ENCODE data around the gene MUC16. TPM values are rescaled to one million over a fixed set of nuclear protein-coding genes. Genes with fewer than 3 reads are reported as not detected.
"Not testable (repeated sequence)": the region's sequence is repeated elsewhere in the genome, so short reads cannot be mapped to it uniquely, and the experiment has no call there.

MUC16 gene
- total RNA-seq (ENCODE audit: low replicate concordance) = 119 and 342 TPM in 2 replicates
- long read RNA-seq, partial matches to known transcripts = 103 of 131 reads
- long read RNA-seq, other reads (novel, unspliced or antisense) = 28 of 131 reads

DNA sequence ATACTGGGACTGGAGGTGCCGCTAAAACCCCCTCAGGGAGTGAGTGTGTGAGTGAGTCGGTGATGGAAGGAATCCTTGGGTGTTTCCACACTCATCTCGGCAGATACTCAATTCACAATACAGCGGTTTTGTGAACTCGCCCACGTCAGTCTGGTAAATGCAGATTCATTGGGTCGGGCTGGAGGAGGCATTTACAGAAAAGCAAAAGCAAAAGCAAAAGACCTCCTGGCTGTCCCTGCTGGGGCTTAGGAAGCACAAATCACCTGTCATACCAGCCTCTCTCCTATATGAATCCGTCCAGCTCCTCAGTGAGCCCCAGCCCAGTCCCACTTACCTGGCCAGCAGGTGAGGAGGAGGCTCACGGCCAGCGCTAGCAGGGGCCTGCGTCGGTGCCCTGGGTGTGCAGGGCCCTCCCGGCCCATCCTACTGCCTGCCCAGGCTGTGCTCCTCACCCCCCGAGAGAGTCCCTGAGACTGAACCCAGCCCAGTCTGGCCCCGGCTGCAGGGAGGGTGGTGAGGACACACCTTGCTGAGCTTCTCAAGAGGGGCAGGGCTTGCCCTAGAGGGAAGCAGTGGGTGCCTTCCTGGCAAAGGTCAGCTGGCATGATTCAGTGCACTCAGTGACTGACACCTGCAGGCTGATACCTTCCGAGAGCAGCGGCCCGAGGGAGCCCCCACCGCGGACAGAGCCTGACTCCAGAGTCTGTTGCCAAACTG lies at the start of gene MUC16:
MUC16 (minus strand) TSS at position 475 of the 717 bp plus-strand sequence.
- peak within 1 kb of the TSS; percentile 90 for H3K4me3 Mint-ChIP-seq
- no peaks in the 10 kb centered on the region for H3K9me3 Mint-ChIP-seq
- DNase-seq (ENCODE audit: extremely low spot score, unreplicated experiment) = no peak
- peak within 1 kb of the TSS; percentile 94 for H3K27ac Mint-ChIP-seq
- H3K36me3 Mint-ChIP-seq = no peaks in the 10 kb centered on the region
- peaks cover 4% of the 10 kb centered on the region for H3K4me1 Mint-ChIP-seq (ENCODE audit: unreplicated experiment)
- TF ChIP-seq, protein P1, sequence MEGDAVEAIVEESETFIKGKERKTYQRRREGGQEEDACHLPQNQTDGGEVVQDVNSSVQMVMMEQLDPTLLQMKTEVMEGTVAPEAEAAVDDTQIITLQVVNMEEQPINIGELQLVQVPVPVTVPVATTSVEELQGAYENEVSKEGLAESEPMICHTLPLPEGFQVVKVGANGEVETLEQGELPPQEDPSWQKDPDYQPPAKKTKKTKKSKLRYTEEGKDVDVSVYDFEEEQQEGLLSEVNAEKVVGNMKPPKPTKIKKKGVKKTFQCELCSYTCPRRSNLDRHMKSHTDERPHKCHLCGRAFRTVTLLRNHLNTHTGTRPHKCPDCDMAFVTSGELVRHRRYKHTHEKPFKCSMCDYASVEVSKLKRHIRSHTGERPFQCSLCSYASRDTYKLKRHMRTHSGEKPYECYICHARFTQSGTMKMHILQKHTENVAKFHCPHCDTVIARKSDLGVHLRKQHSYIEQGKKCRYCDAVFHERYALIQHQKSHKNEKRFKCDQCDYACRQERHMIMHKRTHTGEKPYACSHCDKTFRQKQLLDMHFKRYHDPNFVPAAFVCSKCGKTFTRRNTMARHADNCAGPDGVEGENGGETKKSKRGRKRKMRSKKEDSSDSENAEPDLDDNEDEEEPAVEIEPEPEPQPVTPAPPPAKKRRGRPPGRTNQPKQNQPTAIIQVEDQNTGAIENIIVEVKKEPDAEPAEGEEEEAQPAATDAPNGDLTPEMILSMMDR (conservative IDR thresholded peaks at IDR 0.05) = no peak
- no peaks in the 10 kb centered on the region for H3K27me3 Mint-ChIP-seq

DNA sequence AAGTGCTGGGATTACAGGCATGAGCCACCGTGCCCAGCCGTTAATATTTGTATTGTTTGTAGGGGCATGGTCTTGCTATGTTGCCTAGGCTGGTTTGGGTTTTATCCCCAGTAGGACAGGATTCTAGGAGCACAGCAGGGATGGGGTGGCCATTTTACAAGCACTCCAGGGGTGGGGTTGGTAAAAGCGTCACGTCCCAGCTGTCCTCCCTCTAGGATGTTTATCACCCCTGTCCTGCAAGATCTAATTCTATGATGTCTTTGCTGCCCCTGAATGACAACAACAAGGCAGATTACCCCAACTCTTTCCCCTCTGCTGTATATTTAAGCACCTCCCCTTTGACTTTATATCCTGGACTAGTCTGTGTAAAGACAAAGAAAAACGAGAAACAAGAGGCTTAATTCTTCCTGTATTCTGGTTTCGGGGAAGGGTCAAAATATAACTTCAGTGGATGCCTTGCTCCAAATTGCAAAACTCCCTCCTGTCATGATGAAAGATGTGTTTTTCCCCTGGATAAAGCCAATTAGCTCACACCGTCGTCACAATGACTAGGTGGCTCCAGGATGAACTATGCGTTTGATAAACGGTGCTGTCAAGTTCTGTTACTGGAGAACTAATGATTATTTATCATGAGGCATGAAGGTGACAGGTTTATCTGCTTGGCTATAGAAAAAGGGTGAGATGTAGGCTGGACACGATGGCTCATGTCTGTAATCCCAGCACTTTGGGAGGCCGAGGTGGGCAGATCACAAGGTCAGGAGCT lies 48.9 kb upstream of the MUC16 start:
- DNase-seq (ENCODE audit: extremely low spot score, unreplicated experiment) = no peak
- peak overlapping the region; percentile 34 for H3K4me3 Mint-ChIP-seq
- H3K27me3 Mint-ChIP-seq = peaks cover 3% of the 10 kb centered on the region
- no peaks in the 10 kb centered on the region for H3K9me3 Mint-ChIP-seq
- TF ChIP-seq, protein P1 (conservative IDR thresholded peaks at IDR 0.05) = no peak
- H3K36me3 Mint-ChIP-seq = no peaks in the 10 kb centered on the region
- H3K4me1 Mint-ChIP-seq (ENCODE audit: unreplicated experiment) = peaks cover 7% of the 10 kb centered on the region
- H3K27ac Mint-ChIP-seq = peak overlapping the region; percentile 98

DNA sequence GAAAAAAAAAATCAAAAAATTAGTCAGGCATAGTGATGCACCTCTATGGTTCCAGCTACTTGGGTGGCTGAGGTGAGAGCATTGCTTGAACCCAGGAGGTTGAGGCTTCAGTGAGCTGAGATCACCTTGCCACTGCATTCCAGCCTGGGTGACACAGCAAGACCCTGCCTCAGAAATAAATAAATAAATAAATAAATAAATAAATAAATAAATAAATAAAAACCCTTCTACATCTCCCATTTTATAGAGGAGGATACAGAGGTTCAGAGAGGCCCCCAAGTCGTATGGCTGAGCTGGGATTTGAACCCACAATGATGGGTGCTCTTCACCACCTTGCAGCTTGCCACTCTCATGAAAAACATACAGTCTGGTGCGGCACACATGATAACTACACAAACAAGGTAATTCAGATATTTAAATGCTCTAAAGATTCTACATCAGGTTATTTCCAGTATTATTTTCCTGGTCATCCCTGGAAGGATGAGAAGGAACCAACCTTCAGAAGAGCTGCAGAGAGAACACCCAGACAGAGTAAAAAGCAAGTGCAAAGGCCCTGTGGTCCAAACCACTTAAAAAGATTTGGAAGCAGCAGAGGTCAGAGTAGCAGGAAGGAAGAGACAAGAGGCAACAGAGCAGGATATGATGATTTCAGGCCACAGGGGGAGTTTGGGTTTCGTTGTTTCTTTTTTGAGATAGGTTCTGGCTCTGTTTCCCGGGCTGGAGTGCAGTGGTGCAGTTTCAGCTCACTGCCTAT lies 47.5 kb upstream of the MUC16 start:
- Mint-ChIP-seq H3K27ac (peak overlapping the region; percentile 81), H3K9me3 (no peaks in the 10 kb centered on the region), H3K4me3 (no peak overlapping the region), H3K4me1 (ENCODE audit: unreplicated experiment) (peaks cover 7% of the 10 kb centered on the region), H3K27me3 (peaks cover 7% of the 10 kb centered on the region), H3K36me3 (no peaks in the 10 kb centered on the region)
- no peak for DNase-seq (ENCODE audit: extremely low spot score, unreplicated experiment)
- TF ChIP-seq, protein P1 (conservative IDR thresholded peaks at IDR 0.05) = no peak

DNA sequence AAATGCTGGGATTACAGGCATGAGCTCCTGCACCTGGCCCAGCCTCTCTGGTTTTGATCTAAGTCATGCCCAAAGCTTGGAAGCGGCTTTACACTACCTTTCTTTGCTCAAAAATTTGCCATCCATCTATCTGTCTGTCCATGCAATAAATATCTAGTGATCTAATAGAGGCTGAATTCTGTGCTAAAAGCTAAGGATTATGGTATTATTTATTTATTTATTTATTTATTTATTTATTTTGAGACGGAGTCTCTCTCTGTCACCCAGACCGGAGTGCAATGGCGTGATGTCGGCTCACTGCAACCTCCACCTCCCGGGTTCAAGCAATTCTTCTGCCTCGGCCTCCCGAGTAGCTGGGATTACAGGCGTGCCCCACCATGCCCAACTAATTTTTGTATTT lies 45.9 kb upstream of the MUC16 start:
- H3K36me3 Mint-ChIP-seq; DNase-seq (ENCODE audit: extremely low spot score, unreplicated experiment); H3K4me3 Mint-ChIP-seq; H3K27ac Mint-ChIP-seq; H3K27me3 Mint-ChIP-seq; H3K9me3 Mint-ChIP-seq; H3K4me1 Mint-ChIP-seq (ENCODE audit: unreplicated experiment): not testable (repeated sequence)

DNA sequence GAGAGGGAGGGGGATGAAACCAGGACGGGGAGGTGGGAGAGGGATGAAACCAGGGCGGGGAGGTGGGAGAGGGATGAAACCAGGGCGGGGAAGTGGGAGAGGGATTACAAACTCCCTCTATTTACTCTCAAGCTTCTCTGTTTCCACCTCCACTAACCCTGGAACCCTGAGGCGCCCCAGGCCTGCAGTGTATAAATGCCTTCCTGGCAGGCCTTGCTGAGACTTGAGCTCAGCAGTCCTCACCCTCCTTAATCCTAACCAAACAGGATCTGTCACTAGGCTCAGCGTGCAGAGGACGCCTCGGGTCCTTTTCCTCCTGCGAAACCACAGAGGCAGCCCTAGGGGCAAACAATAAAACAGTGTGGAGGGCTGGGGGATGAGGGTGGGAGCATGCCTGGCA lies 44.6 kb upstream of the MUC16 start:
- peak overlapping the region; percentile 99 for H3K27ac Mint-ChIP-seq
- H3K9me3 Mint-ChIP-seq = no peaks in the 10 kb centered on the region

More for the DNA sequence above, 44.6 kb upstream of the MUC16 start:
- Mint-ChIP-seq H3K36me3 (no peaks in the 10 kb centered on the region), H3K4me3 (peak overlapping the region; percentile 76), H3K4me1 (ENCODE audit: unreplicated experiment) (peaks cover 7% of the 10 kb centered on the region), H3K27me3 (peaks cover 7% of the 10 kb centered on the region)
- TF ChIP-seq, protein P1 (conservative IDR thresholded peaks at IDR 0.05) = no peak
- no peak for DNase-seq (ENCODE audit: extremely low spot score, unreplicated experiment)

Measured in type B pancreatic cell (in vitro differentiated cells).